Endothelial cell (in vitro differentiated cells): Measurements from ENCODE around the gene DNAJC6. TPM values are rescaled to one million over a fixed set of nuclear protein-coding genes. Genes with fewer than 3 reads are reported as not detected.

Source experiments
- DNase-seq: peaks from one replicate; pipeline ENCODE4 v3.0.0; 2021; ENCODE audit warnings: low spot score
- H3K27ac Mint-ChIP-seq: one replicate; pipeline ENCODE4 v1.8.0; 2021; ENCODE audit warnings: mixed read lengths, inconsistent platforms; ENCODE audit not compliant: unreplicated experiment
- H3K27me3 Mint-ChIP-seq: one replicate; pipeline ENCODE4 v1.8.0; 2021; ENCODE audit warnings: mild to moderate bottlenecking, moderate library complexity, mixed read lengths, inconsistent platforms; ENCODE audit not compliant: unreplicated experiment
- H3K36me3 Mint-ChIP-seq: one replicate; pipeline ENCODE4 v1.8.0; 2021; ENCODE audit warnings: mild to moderate bottlenecking, low read depth, mixed read lengths, inconsistent platforms; ENCODE audit not compliant: unreplicated experiment
- H3K4me1 Mint-ChIP-seq: one replicate; pipeline ENCODE4 v1.8.0; 2021; ENCODE audit warnings: mild to moderate bottlenecking, mixed read lengths, inconsistent platforms; ENCODE audit not compliant: unreplicated experiment
- H3K4me3 Mint-ChIP-seq: one replicate; pipeline ENCODE4 v1.8.0; 2021; ENCODE audit warnings: mild to moderate bottlenecking, mixed read lengths, inconsistent platforms; ENCODE audit not compliant: unreplicated experiment
- H3K9me3 Mint-ChIP-seq: one replicate; pipeline ENCODE4 v1.8.0; 2021; ENCODE audit warnings: mixed read lengths, inconsistent platforms; ENCODE audit not compliant: unreplicated experiment
- total RNA-seq: library from RNA; stranded (reverse); fragmentation: NEBNext Ultra II Directional; extraction: Animal tissue kit (Norgen Biotek cat#: 25700); gene quantifications from one replicate; pipeline ENCODE4 v1.2.1, GENCODE V29; 2021; ENCODE audit not compliant: unreplicated experiment
- TF ChIP-seq, protein P1 (sequence below): fragments of 200-600 bp; sonication (generic); IDR thresholded peaks from one replicate; pipeline ENCODE4 v1.5.0; 2021; ENCODE audit warnings: antibody characterized with exemption; ENCODE audit not compliant: unreplicated experiment

Gene DNAJC6
- total RNA-seq, 1 donor from 2014 or later: 3.5 TPM

DNA sequence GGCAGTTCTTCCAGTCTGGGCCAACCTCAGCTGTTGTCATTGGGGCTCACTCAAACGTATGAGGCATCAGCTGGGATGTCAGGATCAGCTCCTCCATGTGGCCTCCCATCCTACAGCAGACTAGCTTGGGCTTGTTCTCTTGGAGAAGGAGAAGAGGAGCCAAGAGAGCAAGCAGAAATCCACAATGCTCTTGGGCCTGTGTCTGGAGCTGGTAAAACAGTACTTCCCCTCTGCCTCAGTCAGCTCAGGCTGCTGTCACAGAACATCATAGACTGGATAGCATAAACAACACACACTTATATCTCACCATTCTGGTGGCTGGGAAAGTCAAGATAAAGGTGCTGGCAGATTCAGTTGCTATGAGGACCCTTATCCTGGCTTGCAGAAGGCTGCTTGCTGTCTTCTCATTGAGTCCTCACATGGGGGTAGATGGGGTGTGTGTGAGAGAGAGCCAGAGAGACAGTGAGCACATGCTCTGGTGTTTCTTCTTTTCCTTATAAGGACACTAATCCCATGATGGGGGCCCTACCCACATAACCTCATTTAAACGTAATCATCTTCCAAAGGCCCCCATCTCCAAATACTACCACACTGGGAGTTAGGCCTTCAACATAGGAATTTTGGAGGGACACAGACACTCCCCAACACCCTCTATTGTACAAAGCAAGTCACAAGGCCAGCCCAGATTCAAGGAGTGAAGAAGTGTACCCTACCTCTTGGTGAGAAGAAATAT lies 16.3 kb upstream of the DNAJC6 start:
- H3K9me3 Mint-ChIP-seq: no peaks in the 10 kb centered on the region
- H3K27me3 Mint-ChIP-seq: no peaks in the 10 kb centered on the region
- no peaks in the 10 kb centered on the region for H3K36me3 Mint-ChIP-seq
- TF ChIP-seq, protein P1, sequence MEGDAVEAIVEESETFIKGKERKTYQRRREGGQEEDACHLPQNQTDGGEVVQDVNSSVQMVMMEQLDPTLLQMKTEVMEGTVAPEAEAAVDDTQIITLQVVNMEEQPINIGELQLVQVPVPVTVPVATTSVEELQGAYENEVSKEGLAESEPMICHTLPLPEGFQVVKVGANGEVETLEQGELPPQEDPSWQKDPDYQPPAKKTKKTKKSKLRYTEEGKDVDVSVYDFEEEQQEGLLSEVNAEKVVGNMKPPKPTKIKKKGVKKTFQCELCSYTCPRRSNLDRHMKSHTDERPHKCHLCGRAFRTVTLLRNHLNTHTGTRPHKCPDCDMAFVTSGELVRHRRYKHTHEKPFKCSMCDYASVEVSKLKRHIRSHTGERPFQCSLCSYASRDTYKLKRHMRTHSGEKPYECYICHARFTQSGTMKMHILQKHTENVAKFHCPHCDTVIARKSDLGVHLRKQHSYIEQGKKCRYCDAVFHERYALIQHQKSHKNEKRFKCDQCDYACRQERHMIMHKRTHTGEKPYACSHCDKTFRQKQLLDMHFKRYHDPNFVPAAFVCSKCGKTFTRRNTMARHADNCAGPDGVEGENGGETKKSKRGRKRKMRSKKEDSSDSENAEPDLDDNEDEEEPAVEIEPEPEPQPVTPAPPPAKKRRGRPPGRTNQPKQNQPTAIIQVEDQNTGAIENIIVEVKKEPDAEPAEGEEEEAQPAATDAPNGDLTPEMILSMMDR: no peak
- H3K4me1 Mint-ChIP-seq: peaks cover 1% of the 10 kb centered on the region
- DNase-seq: no peak
- H3K4me3 Mint-ChIP-seq: no peak overlapping the region
- H3K27ac Mint-ChIP-seq: no peak overlapping the region

DNA sequence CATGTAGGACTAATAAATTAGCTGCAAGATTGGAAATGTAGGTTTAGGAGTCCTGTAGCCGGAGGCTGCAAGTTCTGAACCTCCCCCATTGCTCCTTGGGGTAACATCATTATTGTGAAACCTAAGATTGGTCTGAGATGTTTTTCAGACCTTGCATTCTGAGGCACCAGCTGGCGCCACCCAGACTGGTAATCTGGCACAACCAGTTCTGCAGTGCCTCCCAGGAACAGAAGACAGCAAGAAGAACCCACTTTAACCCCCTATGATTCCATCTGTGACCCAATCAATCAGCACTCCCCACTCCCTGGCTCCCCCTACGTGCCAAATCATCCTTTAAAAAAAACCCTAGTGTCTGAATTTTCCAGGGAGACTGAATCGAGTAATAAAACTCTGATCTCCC lies 11.6 kb upstream of the DNAJC6 start:
- DNase-seq: no peak
- H3K4me1 Mint-ChIP-seq: peaks cover 6% of the 10 kb centered on the region
- H3K27ac Mint-ChIP-seq: no peak overlapping the region
- TF ChIP-seq, protein P1: no peak
- no peaks in the 10 kb centered on the region for H3K36me3 Mint-ChIP-seq
- H3K27me3 Mint-ChIP-seq: peaks cover under 1% of the 10 kb centered on the region
- no peak overlapping the region for H3K4me3 Mint-ChIP-seq
- no peaks in the 10 kb centered on the region for H3K9me3 Mint-ChIP-seq

DNA sequence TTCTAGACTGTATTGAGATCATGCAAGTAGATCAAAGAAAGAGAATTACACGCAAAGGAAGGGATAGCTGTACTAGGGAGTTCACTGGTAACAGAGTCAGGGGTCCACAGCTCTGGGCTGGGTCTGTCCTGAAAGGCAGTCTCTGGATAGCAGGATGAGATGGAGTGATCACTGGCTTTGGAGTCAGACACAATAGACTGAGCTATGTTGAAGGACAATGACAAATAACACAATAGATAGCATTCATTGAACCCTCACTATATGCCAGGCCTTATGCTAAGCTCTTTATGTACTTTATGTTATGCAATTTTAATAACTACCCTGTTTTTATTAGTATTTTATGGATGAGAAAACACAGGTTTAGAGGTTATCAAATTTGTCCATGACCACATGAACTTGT lies 10.0 kb upstream of the DNAJC6 start:
- Mint-ChIP-seq H3K4me1 (peaks cover 6% of the 10 kb centered on the region), H3K27me3 (peaks cover 2% of the 10 kb centered on the region), H3K27ac (no peak overlapping the region), H3K4me3 (no peak overlapping the region), H3K9me3 (no peaks in the 10 kb centered on the region), H3K36me3 (no peaks in the 10 kb centered on the region)
- TF ChIP-seq, protein P1: no peak
- no peak for DNase-seq

DNA sequence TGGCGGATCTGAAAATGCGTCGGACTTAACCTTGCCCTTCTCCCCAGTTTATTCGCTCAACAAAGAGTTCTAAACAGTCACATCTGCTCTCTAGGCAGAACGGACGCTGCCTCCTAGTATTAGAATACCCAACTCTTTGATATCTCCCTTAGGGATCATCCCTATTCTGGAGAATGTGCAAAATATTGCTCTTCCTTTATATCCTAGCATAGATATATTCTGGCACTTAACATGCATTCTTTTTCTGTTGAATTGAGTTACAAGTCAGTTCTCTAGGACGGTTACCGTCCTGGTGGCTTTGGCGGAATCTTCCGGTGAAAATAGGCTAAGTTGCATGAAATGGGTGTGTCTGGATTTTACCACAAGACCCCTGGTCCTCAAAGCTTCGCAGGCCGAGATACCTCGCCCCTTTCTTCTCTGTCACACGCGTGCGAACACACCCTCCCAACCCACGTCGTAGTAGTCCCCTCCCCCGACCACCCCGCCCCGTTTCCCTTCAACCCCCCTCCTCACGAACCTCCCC lies 501 bp upstream of the DNAJC6 start:
- H3K27ac Mint-ChIP-seq: no peak overlapping the region
- H3K4me3 Mint-ChIP-seq: peak overlapping the region; percentile 91
- peaks cover 6% of the 10 kb centered on the region for H3K27me3 Mint-ChIP-seq
- no peak for DNase-seq
- TF ChIP-seq, protein P1: no peak
- peaks cover 9% of the 10 kb centered on the region for H3K4me1 Mint-ChIP-seq
- no peaks in the 10 kb centered on the region for H3K36me3 Mint-ChIP-seq
- no peaks in the 10 kb centered on the region for H3K9me3 Mint-ChIP-seq

DNA sequence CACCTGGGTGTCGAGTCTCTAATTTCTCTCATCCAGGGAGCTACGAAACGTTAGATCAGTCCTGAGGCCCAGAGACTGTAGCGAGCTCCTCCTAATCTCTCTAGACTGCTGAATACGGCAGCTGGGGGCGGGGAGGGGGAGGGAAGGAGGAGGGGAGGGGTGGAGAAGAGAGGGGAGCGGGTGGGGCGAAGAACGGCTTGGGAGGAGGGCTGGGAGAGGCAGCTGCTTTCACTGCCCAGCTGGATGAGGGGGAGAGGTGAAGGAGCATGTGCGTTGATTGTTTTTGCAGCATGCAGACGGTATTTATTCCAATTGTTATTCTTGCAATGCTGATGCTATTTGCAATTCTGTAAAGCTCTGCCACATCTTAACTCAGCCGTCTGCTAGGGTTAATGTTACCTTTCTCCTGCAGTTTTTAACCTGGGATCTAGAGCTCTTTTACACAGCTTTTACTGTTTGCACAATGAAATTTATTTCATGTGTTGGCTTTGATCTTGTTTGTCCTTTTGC lies 790 bp downstream of the DNAJC6 start:
- H3K4me3 Mint-ChIP-seq: peak overlapping the region; percentile 34
- H3K27me3 Mint-ChIP-seq: peaks cover 6% of the 10 kb centered on the region
- TF ChIP-seq, protein P1: no peak
- no peaks in the 10 kb centered on the region for H3K9me3 Mint-ChIP-seq
- DNase-seq: no peak
- peaks cover 9% of the 10 kb centered on the region for H3K4me1 Mint-ChIP-seq
- H3K36me3 Mint-ChIP-seq: no peaks in the 10 kb centered on the region
- H3K27ac Mint-ChIP-seq: no peak overlapping the region
